ENCODE results near the gene CSTF3. TPM values are rescaled to one million over a fixed set of nuclear protein-coding genes. Genes with fewer than 3 reads are reported as not detected.

The CSTF3 gene
- polyA plus RNA-seq, 1 donor from 2014 or later = 86.8 TPM

- TF ChIP-seq REST (IDR thresholded peaks at IDR 0.05; ENCODE audit: borderline replicate concordance) (no peak), MXI1 (conservative IDR thresholded peaks at IDR 0.05; ENCODE audit: poor library complexity, severe bottlenecking) (no peak), TAF1 (IDR thresholded peaks at IDR 0.05; ENCODE audit: low read depth) (no peak), EZH2 (IDR thresholded peaks at IDR 0.05; ENCODE audit: borderline replicate concordance, insufficient read depth, low read length, poor library complexity, severe bottlenecking) (no peak), RAD21 (conservative IDR thresholded peaks at IDR 0.05) (no peak), CTCF (IDR thresholded peaks at IDR 0.05; ENCODE audit: poor library complexity, severe bottlenecking) (no peak)
- no peaks in the 10 kb centered on the region for H3K27me3 ChIP-seq (ENCODE audit: insufficient read depth, low read depth, low read length)
- peak overlapping the region; percentile 95 for H3K27ac ChIP-seq (ENCODE audit: low read length)
- no peaks in the 10 kb centered on the region for H4K20me1 ChIP-seq (ENCODE audit: insufficient read depth)
- H3K4me2 ChIP-seq (ENCODE audit: low read length) = peak overlapping the region; percentile 97
- H3K9me2 ChIP-seq (ENCODE audit: insufficient read depth, low read length) = no peaks in the 10 kb centered on the region
- H3K79me2 ChIP-seq (replicated peaks; ENCODE audit: insufficient read depth, low read length) = no peaks in the 10 kb centered on the region
- H3K4me3 ChIP-seq (ENCODE audit: low read length) = peak overlapping the region; percentile 92
- peak overlapping the region; percentile 77 for H2AFZ ChIP-seq (ENCODE audit: low read depth, low read length)
- no peaks in the 10 kb centered on the region for H3K9me3 ChIP-seq (ENCODE audit: low read length)
- no peaks in the 10 kb centered on the region for H3F3A ChIP-seq (ENCODE audit: insufficient read depth, low read length, poor library complexity, severe bottlenecking)
- H3K9ac ChIP-seq (ENCODE audit: low read length) = peak overlapping the region; percentile 91
- H3K36me3 ChIP-seq (ENCODE audit: insufficient read depth, low read length) = no peaks in the 10 kb centered on the region
Observed at GRCh38 chr11:33040033-33040861, 121.0 kb downstream of the CSTF3 start.

- Histone ChIP-seq H3K4me2 (ENCODE audit: low read length) (peak within 1 kb of the TSS; percentile 97), H3K27me3 (ENCODE audit: insufficient read depth, low read depth, low read length) (no peaks in the 10 kb centered on the region), H3K4me3 (ENCODE audit: low read length) (peak within 1 kb of the TSS; percentile 92), H3K9me3 (ENCODE audit: low read length) (no peaks in the 10 kb centered on the region), H3K36me3 (ENCODE audit: insufficient read depth, low read length) (no peaks in the 10 kb centered on the region), H3K27ac (ENCODE audit: low read length) (peak within 1 kb of the TSS; percentile 95), H4K20me1 (ENCODE audit: insufficient read depth) (no peaks in the 10 kb centered on the region), H3K9ac (ENCODE audit: low read length) (peak within 1 kb of the TSS; percentile 91), H3K9me2 (ENCODE audit: insufficient read depth, low read length) (no peaks in the 10 kb centered on the region), H3F3A (ENCODE audit: insufficient read depth, low read length, poor library complexity, severe bottlenecking) (no peaks in the 10 kb centered on the region), H3K79me2 (replicated peaks; ENCODE audit: insufficient read depth, low read length) (no peaks in the 10 kb centered on the region), H2AFZ (ENCODE audit: low read depth, low read length) (peak within 1 kb of the TSS; percentile 77)
- TF ChIP-seq CTCF (IDR thresholded peaks at IDR 0.05; ENCODE audit: poor library complexity, severe bottlenecking) (no peak), SMC3 (conservative IDR thresholded peaks at IDR 0.05; ENCODE audit: poor library complexity) (peak; percentile 6), TAF1 (IDR thresholded peaks at IDR 0.05; ENCODE audit: low read depth) (no peak), MXI1 (conservative IDR thresholded peaks at IDR 0.05; ENCODE audit: poor library complexity, severe bottlenecking) (peak; percentile 73), RAD21 (conservative IDR thresholded peaks at IDR 0.05) (peak; percentile 23), REST (IDR thresholded peaks at IDR 0.05; ENCODE audit: borderline replicate concordance) (peak; percentile 54), POLR2AphosphoS5 (IDR thresholded peaks at IDR 0.05) (peak; percentile 77), EZH2 (IDR thresholded peaks at IDR 0.05; ENCODE audit: borderline replicate concordance, insufficient read depth, low read length, poor library complexity, severe bottlenecking) (no peak), EP300 (conservative IDR thresholded peaks at IDR 0.05; ENCODE audit: poor library complexity, severe bottlenecking) (peak; percentile 28)
Observed at GRCh38 chr11:33039274-33040032, 121.8 kb downstream of the CSTF3 start, which contains the start of gene TCP11L1. Gene TCP11L1 (plus strand): TSS chr11:33039572. CDS start chr11:33043774, 4,202 bp downstream.
